Adipocyte (in vitro differentiated cells): ENCODE results near the gene TMEM121B.

Experiments used
- DNase-seq: peaks from one replicate; pipeline ENCODE4 v3.0.0-alpha.2; 2015; ENCODE audit warnings: low read depth
- H3K27me3 ChIP-seq: replicated peaks from 2 replicates; pipeline ENCODE4 v1.7.0; 2013; ENCODE audit warnings: mild to moderate bottlenecking, low read length, moderate library complexity; ENCODE audit not compliant: control insufficient read depth, insufficient read depth
- H3K36me3 ChIP-seq: 2 replicates; pipeline ENCODE4 v1.7.0; 2013; ENCODE audit warnings: low read length, mild to moderate bottlenecking, moderate library complexity; ENCODE audit not compliant: control insufficient read depth, insufficient read depth, severe bottlenecking
- H3K4me1 ChIP-seq: 2 replicates; pipeline ENCODE4 v1.7.0; 2013; ENCODE audit warnings: mild to moderate bottlenecking, low read length, moderate library complexity; ENCODE audit not compliant: control insufficient read depth, insufficient read depth
- H3K4me3 ChIP-seq: 2 replicates; pipeline ENCODE4 v1.7.0; 2013; ENCODE audit warnings: mild to moderate bottlenecking, low read length, moderate library complexity
- H3K9ac ChIP-seq: 2 replicates; pipeline ENCODE4 v1.7.0; 2013; ENCODE audit warnings: mild to moderate bottlenecking, low read length, moderate library complexity
- H3K9me3 ChIP-seq: 2 replicates; pipeline ENCODE4 v1.7.0; 2013; ENCODE audit warnings: mild to moderate bottlenecking, low read length, moderate library complexity; ENCODE audit not compliant: control insufficient read depth

TMEM121B gene

DNA sequence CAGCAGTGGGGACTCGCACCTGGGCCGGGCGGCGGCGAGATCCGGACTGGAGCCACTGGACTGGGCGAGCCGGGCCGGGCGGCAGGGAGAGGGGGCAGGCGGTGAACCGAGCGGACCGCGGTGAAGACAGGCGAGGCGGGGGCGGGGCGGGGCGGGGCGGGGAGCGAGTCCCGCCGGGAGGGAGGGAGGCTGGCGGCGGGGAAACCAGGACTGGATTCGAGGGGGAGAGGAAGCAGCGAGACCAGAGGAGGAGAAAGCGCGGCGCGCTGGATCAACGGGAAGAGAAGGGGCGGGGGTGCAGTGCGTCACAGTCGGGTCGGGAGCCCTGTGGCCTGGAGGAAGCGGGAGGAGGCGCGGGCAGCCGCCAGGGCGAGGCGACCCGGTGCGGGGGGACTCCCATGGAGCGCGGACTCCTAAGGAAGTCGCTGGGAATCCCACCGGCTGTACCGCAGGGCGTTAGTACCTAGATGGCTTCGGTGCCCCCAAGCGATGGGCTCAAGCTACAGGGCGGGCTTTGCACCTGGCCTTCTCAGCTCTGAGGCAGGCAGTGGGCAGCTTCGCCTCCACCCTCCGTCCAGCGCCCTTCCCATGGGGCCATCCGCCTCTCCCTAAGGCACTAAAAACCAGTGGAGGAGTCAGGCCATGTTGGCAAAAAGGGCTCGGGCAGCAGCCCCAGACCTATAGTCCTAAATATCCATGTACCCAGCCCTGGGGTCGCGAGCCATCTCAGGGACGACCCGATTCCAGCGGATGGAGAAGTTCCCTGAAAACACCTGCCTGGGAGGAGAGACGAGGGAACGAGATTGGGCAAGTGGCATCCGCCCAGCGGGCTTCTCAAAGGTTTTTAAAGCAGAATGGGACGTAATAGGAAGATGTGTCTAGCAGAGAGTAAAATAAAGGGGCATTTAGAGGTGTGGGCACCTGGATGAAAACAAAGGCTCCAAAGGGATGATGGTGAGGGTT, at the start of gene TMEM121B:
TSS of gene TMEM121B (minus strand) at position 128 of the 963 bp plus-strand sequence. CDS start 233 bp downstream, outside the sequence.
- Histone ChIP-seq H3K27me3 (peaks cover 37% of the 10 kb centered on the region), H3K4me3 (peak within 1 kb of the TSS; percentile 72), H3K9me3 (no peaks in the 10 kb centered on the region), H3K4me1 (peaks cover 5% of the 10 kb centered on the region), H3K36me3 (no peaks in the 10 kb centered on the region), H3K9ac (no peak within 1 kb of the TSS)
- peak; percentile 69 for DNase-seq

DNA sequence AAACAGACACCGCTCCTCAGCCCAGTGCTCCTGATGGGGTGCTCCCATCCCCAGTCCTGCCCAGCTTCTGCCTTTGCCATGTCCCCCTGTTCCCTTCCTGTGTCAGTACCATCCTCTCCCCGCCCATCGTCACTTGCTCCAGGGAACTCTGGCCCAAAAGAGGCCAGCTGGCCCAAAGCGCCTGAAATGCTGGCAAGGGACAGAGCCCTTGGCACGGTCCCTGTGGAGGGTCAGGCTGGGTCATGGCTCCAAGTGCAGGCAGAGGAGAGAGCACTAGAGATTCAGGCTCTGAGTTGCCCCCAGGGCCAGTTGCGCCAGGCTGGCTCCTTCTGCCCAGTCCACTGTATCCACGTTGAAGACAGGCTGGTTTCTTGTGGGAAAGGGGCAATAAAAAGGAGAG, 46.3 kb upstream of the TMEM121B start:
- DNase-seq: no peak
- H3K4me3 ChIP-seq: no peak overlapping the region
- H3K9ac ChIP-seq: no peak overlapping the region
- H3K9me3 ChIP-seq: no peaks in the 10 kb centered on the region
- H3K4me1 ChIP-seq: peaks cover 19% of the 10 kb centered on the region
- H3K27me3 ChIP-seq: no peaks in the 10 kb centered on the region
- H3K36me3 ChIP-seq: no peaks in the 10 kb centered on the region

DNA sequence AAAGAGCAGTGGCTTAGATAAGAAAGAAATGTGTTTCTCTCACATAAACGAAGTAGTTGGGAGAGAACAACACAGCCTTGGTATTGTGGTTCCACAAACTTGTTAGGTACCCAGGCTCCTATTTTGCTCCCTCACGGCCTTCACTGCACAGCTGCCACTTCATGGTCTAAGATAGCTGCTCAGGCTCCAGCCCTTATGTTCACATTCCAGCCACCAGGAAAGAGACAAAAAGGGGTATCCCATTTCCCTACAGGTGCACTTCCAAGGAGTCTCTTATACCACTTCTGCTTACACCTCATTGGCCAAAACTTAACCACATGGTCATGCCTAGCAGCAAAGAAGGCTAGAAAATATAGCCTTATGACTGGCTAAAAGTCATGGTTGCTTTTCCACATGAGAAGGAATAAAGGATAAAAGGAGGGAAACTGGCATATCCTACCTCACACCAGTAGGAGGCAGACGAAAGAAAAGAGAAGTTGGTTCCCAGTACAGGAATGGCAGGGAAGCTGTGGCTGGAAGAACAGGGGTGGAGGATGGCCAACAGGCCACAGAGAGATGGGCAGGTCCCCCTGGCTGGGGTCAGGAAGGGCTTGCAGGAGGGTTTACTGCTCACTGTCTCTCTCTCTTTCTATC, 43.3 kb upstream of the TMEM121B start:
- peaks cover 21% of the 10 kb centered on the region for H3K4me1 ChIP-seq
- no peak overlapping the region for H3K9ac ChIP-seq
- H3K36me3 ChIP-seq: no peaks in the 10 kb centered on the region
- no peaks in the 10 kb centered on the region for H3K27me3 ChIP-seq
- no peak overlapping the region for H3K4me3 ChIP-seq
- H3K9me3 ChIP-seq: no peaks in the 10 kb centered on the region
- no peak for DNase-seq

DNA sequence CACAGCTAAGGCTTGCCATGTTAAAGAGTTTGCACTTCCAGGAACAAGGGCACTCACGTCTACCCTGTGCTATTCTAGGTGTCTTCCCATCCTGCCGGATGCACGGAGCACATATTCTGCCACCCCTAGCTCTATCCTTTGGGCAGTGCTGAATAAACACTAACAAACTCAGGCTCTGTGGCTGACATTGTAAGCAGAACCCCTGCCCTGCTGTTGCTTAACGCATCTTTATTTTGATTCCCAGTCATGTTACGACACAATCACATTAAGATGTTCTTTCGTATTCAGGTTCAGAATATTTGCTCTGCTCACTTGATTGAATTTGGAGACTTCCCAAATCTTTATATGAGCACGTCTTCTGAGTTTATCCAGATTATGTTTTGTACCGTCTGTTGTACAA, 41.6 kb upstream of the TMEM121B start:
- Histone ChIP-seq H3K27me3 (no peaks in the 10 kb centered on the region), H3K36me3 (no peaks in the 10 kb centered on the region), H3K9me3 (no peaks in the 10 kb centered on the region), H3K4me1 (peaks cover 19% of the 10 kb centered on the region), H3K9ac (no peak overlapping the region), H3K4me3 (no peak overlapping the region)
- DNase-seq: no peak

DNA sequence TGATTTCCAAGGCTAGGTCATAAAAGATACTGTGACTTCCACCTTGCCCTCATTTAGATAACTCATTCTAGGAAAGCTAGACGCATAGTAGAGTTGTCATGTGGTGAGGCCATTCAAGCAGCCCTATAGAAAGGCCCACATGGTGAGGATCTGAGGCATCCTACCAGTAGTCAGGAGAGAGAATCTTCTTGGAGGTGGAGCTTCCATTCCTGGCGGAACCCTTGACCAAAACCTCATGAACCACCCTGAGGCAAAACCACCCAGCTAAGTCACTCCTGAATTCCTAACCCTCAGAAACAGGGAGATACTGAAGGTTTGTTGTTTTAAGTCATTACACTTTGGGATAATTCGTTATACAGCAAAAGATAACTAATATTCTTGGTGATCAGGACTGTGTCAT, 40.8 kb upstream of the TMEM121B start:
- no peaks in the 10 kb centered on the region for H3K9me3 ChIP-seq
- peaks cover 20% of the 10 kb centered on the region for H3K4me1 ChIP-seq
- H3K27me3 ChIP-seq: no peaks in the 10 kb centered on the region
- DNase-seq: no peak
- no peak overlapping the region for H3K4me3 ChIP-seq
- H3K9ac ChIP-seq: no peak overlapping the region
- H3K36me3 ChIP-seq: no peaks in the 10 kb centered on the region

DNA sequence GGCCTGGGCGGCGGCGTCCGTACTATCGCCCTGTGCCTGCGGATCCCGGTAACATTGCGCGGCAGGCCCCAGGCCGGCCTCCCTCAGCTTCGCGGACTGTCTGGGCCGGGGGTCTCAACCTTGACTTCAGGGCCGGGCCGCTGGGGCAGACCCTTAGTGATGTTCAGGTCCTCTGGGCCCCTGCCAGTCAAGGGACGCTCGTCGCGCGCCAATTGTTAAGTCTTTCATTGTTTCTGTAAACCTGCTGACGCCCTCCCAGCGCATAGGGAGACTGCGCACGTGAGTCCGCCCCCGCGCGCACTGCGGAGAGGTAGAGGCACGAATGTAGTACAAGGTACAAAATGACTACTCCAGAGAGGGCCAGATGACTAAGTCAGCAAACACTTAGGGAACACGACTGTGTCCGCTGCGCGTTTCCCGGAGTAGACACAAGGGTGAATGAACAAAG, 38.4 kb upstream of the TMEM121B start:
- peak overlapping the region; percentile 92 for H3K9ac ChIP-seq
- no peaks in the 10 kb centered on the region for H3K9me3 ChIP-seq
- DNase-seq: peak; percentile 35
- H3K4me1 ChIP-seq: peaks cover 20% of the 10 kb centered on the region
- H3K36me3 ChIP-seq: no peaks in the 10 kb centered on the region
- peak overlapping the region; percentile 89 for H3K4me3 ChIP-seq
- H3K27me3 ChIP-seq: no peaks in the 10 kb centered on the region

DNA sequence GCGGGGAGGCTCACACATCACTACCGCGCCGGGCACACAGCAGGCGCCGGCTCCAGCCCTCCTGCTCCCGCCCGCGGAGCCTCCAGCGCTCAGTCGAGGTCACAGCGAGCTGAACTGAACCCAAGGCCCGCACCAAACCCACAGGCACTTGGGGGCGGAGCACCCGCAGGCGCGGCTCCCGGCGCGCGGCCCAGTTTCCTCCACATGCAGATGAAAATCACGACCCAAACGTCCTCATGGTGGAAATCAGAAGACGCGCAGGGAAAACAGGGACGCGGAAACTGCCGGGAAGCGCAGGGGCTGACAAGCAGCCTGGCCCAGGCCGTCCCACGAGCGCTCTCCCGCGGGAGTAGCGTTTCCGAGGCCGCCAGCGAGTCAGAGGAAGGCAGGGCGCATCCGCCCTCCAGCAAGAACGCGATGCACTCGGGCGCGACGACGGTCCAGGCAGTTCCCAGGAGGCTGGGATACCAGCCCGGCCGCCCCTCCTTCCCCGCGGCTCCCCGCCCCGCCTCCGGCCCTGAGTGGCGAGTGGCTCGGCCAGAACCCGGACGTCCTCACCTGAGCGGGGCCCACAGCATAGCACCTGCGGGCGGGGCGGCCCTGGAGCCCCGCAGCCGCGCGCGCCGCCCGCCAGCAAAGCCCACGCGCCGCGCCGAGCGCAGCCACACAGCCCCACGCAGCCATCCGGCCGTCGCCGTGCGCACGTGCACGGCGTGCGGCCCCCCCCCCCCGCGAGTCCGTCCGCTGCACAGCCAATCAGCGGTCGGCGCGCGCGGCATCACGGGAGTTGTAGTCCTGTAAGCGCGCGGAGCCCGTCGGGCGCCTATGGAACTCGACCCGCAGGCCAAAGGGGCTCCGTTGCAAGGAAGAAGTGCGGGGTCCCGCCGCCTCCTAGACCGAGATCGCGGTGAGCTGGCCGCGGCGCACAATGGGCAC, 37.7 kb upstream of the TMEM121B start, which contains the start of gene HDHD5:
TSS of gene HDHD5 (minus strand) at position 710 of the 936 bp plus-strand sequence. CDS start at position 684, 26 bp downstream.
- peak within 1 kb of the TSS; percentile 92 for H3K9ac ChIP-seq
- H3K9me3 ChIP-seq: no peaks in the 10 kb centered on the region
- peak; percentile 94 for DNase-seq
- peak within 1 kb of the TSS; percentile 89 for H3K4me3 ChIP-seq
- H3K4me1 ChIP-seq: peaks cover 20% of the 10 kb centered on the region
- no peaks in the 10 kb centered on the region for H3K36me3 ChIP-seq
- H3K27me3 ChIP-seq: no peaks in the 10 kb centered on the region

DNA sequence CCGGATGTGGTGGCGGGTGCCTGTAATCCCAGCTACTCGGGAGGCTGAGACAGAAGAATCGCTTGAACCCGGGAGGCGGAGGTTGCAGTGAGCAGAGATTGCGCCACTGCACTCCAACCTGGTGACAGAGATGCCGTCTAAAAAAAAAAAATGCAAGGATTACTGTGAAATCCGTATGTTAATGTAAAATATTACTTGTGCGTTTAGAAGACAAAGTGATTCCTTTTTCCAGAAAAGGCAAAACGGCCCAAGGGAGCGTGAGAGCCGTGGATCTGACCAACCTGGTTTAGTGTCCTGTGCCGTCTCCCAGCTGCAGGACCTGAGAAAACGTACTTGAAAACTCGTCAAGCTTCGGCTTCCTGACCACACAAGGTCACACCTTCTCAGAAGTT, 37.0 kb upstream of the TMEM121B start:
- peak overlapping the region; percentile 89 for H3K4me3 ChIP-seq
- H3K9me3 ChIP-seq: no peaks in the 10 kb centered on the region
- DNase-seq: no peak
- H3K9ac ChIP-seq: peak overlapping the region; percentile 92
- no peaks in the 10 kb centered on the region for H3K36me3 ChIP-seq
- peaks cover 20% of the 10 kb centered on the region for H3K4me1 ChIP-seq
- H3K27me3 ChIP-seq: no peaks in the 10 kb centered on the region

DNA sequence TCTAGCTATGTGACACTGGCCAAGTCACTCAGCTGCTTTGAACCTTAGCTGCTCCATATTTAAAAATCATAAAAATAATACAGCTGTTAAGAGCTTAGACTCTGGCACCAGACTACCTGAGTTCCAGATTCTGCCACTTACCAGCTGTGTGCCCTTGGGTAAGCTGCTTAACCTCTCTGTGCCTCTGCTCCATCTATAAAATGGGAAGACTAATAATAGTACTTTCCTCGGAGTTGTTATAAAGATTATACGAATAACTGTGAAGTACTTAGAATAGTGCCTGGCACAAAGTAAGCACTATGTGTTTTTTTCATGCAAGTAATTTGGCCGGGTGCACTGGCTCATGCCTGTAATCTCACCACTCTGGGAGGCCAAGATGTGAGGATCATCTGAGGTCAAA, 36.6 kb upstream of the TMEM121B start:
- Histone ChIP-seq H3K4me3 (peak overlapping the region; percentile 89), H3K9me3 (no peaks in the 10 kb centered on the region), H3K9ac (peak overlapping the region; percentile 92), H3K36me3 (no peaks in the 10 kb centered on the region), H3K4me1 (peaks cover 20% of the 10 kb centered on the region), H3K27me3 (no peaks in the 10 kb centered on the region)
- no peak for DNase-seq

DNA sequence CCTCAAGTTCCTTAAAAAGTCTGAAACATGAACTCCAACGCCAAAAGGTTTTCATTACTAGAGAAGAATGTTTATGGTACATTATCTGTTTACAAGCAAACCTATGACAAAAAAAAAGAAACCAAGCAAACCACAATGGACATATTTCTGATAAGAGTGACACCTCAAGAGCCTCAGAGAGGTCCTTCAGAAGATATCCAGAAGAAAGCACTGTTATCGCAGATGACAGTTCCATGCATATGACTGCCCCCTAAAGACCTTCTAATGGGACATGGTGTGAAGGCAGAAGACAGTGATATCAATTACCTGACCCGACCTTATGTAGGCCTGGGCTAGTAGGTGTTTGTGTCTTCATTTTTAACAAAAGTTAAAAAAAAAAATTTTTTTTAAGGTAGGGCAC, 34.8 kb upstream of the TMEM121B start:
- DNase-seq: no peak
- Histone ChIP-seq H3K9me3 (no peaks in the 10 kb centered on the region), H3K4me3 (no peak overlapping the region), H3K4me1 (peaks cover 23% of the 10 kb centered on the region), H3K36me3 (no peaks in the 10 kb centered on the region), H3K9ac (no peak overlapping the region), H3K27me3 (no peaks in the 10 kb centered on the region)
